ENCODE measurements around the gene KIAA0040.

DNA sequence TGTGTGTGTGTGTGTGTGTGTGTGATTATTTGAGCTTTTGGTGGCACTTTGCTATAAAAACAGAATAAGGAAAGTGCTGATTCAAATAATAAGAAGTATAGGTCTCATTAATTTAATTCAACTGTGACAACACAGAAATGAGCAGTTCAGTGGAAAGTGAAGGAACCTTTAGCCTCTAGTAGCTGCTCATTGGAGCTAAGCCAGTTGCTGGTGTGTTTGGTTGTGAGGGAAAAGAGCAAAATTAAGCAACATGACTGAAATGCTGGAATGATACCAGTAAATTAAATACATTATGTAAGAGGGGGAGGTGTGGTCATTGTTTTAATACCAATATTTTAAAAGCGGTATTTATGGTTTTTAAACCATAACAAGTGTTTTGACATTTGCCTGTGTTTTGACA, 55.2 kb downstream of the KIAA0040 start:
- TF ChIP-seq GATA2 (IDR thresholded peaks at IDR 0.05; ENCODE audit: low read depth, low read length) (no peak), GATA3 (IDR thresholded peaks at IDR 0.05; ENCODE audit: low read depth, low read length) (no peak)

All from SH-SY5Y (cell line).